ENCODE data around the gene OCA2.

DNA sequence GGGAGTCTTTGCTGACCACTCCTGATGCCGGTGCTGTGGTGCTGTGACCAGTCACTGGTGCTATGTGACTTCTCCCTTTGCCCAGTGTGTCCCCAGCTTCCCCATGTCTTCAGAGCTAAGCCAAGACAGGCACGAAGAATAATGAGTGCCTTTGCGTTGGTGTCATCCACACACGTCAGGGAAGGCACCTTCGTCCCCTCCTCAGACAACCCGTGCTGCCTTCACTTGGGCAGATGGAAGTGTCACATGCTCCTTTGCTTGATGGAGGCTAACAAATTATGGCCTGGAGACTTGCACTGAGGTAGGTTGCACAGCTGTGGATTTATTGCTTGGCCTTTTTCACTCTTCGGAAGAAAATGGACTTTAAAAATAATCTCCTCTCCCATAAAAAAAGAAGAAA, 291.8 kb downstream of the OCA2 start:
- TF ChIP-seq POLR2A (IDR thresholded peaks at IDR 0.05; ENCODE audit: low read depth, low read length) (no peak), RAD21 (IDR thresholded peaks at IDR 0.05; ENCODE audit: low read length) (no peak)
- TF ChIP-seq, protein P1, sequence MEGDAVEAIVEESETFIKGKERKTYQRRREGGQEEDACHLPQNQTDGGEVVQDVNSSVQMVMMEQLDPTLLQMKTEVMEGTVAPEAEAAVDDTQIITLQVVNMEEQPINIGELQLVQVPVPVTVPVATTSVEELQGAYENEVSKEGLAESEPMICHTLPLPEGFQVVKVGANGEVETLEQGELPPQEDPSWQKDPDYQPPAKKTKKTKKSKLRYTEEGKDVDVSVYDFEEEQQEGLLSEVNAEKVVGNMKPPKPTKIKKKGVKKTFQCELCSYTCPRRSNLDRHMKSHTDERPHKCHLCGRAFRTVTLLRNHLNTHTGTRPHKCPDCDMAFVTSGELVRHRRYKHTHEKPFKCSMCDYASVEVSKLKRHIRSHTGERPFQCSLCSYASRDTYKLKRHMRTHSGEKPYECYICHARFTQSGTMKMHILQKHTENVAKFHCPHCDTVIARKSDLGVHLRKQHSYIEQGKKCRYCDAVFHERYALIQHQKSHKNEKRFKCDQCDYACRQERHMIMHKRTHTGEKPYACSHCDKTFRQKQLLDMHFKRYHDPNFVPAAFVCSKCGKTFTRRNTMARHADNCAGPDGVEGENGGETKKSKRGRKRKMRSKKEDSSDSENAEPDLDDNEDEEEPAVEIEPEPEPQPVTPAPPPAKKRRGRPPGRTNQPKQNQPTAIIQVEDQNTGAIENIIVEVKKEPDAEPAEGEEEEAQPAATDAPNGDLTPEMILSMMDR (conservative IDR thresholded peaks at IDR 0.05; ENCODE audit: low read depth, low read length), result no peak
- TF ChIP-seq, protein P2, sequence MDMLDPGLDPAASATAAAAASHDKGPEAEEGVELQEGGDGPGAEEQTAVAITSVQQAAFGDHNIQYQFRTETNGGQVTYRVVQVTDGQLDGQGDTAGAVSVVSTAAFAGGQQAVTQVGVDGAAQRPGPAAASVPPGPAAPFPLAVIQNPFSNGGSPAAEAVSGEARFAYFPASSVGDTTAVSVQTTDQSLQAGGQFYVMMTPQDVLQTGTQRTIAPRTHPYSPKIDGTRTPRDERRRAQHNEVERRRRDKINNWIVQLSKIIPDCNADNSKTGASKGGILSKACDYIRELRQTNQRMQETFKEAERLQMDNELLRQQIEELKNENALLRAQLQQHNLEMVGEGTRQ (IDR thresholded peaks at IDR 0.05; ENCODE audit: low read depth, low read length), result no peak

Measured in IMR-90 (cell line).